GM19035 (cell line): ENCODE data around the gene DAAM1.

Experiments
- ATAC-seq: cut with Tn5 transposase; IDR thresholded peaks from one replicate; pipeline ENCODE4 v1.9.1; 2021; ENCODE audit not compliant: unreplicated experiment

The DAAM1 gene

GRCh38 chr14:59334253-59334652 lies 145.8 kb downstream of the DAAM1 start:
- ATAC-seq: no peak

- ATAC-seq: no peak
Observed at GRCh38 chr14:59336098-59336497, 147.6 kb downstream of the DAAM1 start.

- no peak for ATAC-seq
Observed at GRCh38 chr14:59336706-59337105, 148.2 kb downstream of the DAAM1 start.

GRCh38 chr14:59337141-59337611 lies 148.7 kb downstream of the DAAM1 start:
- ATAC-seq: no peak

- no peak for ATAC-seq
Observed at GRCh38 chr14:59338761-59339160, 150.3 kb downstream of the DAAM1 start.

GRCh38 chr14:59339524-59340330 lies 151.3 kb downstream of the DAAM1 start:
- ATAC-seq: no peak

GRCh38 chr14:59341858-59342477 lies 153.5 kb downstream of the DAAM1 start:
- ATAC-seq: no peak

GRCh38 chr14:59342516-59343484 lies 154.3 kb downstream of the DAAM1 start:
- no peak for ATAC-seq

GRCh38 chr14:59343585-59343984 lies 155.1 kb downstream of the DAAM1 start:
- no peak for ATAC-seq

GRCh38 chr14:59344016-59344415 lies 155.5 kb downstream of the DAAM1 start:
- ATAC-seq: no peak

GRCh38 chr14:59344691-59345455 lies 156.4 kb downstream of the DAAM1 start:
- ATAC-seq: no peak

- no peak for ATAC-seq
Observed at GRCh38 chr14:59346329-59346728, 157.9 kb downstream of the DAAM1 start.

- ATAC-seq: no peak
Observed at GRCh38 chr14:59346796-59347510, 158.5 kb downstream of the DAAM1 start.

GRCh38 chr14:59347511-59347900 lies 159.0 kb downstream of the DAAM1 start:
- no peak for ATAC-seq

- no peak for ATAC-seq
Observed at GRCh38 chr14:59347915-59348314, 159.4 kb downstream of the DAAM1 start.

GRCh38 chr14:59349258-59349701 lies 160.8 kb downstream of the DAAM1 start:
- ATAC-seq: no peak

- ATAC-seq: no peak
Observed at GRCh38 chr14:59352961-59353360, 164.5 kb downstream of the DAAM1 start.

- ATAC-seq: no peak
Observed at GRCh38 chr14:59354666-59355065, 166.2 kb downstream of the DAAM1 start.

- no peak for ATAC-seq
Observed at GRCh38 chr14:59355091-59355490, 166.6 kb downstream of the DAAM1 start.

- ATAC-seq: no peak
Observed at GRCh38 chr14:59356312-59356711, 167.8 kb downstream of the DAAM1 start.
